HG03520 (cell line): Measurements from ENCODE around the gene RESP18.
"Not testable (repeated sequence)": the region's sequence is repeated elsewhere in the genome, so short reads cannot be mapped to it uniquely, and the experiment has no call there.

Experiments used
- ATAC-seq: cut with Tn5 transposase; IDR thresholded peaks from one replicate; pipeline ENCODE4 v1.9.1; 2021; ENCODE audit warnings: mild to moderate bottlenecking, moderate library complexity; ENCODE audit not compliant: unreplicated experiment

Gene RESP18

GRCh38 chr2:219293736-219294231, 38.8 kb downstream of the RESP18 start:
- no peak for ATAC-seq

- no peak for ATAC-seq
These were observed 39.9 kb downstream of the RESP18 start for GRCh38 chr2:219292616-219293015.

GRCh38 chr2:219291910-219292490, 40.5 kb downstream of the RESP18 start:
- ATAC-seq, result no peak

DNA sequence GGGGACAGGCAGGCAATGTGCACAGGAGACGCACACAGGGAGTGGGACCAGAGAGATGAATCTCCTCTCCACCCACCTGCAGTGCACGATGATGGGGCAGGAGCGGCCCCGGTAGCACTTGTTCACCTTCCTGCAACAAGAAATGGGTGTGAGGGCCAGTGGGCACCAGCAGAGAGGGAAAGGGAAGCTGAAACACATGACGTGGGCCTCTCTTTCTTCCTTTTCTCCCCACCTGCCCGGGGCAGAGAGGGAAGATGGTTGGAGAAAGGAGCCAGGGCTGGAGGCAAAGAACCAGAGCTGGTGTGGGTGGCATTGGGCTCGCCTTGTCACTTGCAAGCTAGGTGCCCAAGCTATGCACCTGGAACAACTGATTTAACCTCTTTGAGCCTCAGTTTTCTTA, 41.1 kb downstream of the RESP18 start:
- ATAC-seq, result no peak

- no peak for ATAC-seq
These were observed 42.0 kb downstream of the RESP18 start for GRCh38 chr2:219290381-219291171.

GRCh38 chr2:219289537-219290361, 42.8 kb downstream of the RESP18 start:
- no peak for ATAC-seq

DNA sequence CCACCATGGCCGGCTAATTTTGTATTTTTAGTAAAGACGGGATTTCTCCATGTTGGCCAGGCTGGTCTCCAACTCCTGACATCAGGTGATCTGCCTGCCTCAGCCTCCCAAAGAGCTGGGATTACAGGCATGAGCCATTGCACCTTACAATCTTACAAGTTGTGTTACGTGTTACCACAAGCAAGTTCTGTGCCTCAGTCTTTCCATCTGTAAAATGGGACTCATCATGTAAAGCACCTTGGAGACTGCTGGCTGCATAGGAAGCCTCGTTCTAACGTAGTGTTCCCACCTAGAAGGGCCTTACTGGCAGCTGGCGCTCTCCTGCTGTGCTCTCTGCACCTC, 43.4 kb downstream of the RESP18 start:
- no peak for ATAC-seq

- ATAC-seq, result no peak
These were observed 44.8 kb downstream of the RESP18 start for GRCh38 chr2:219287580-219288265.

GRCh38 chr2:219287116-219287440, 45.5 kb downstream of the RESP18 start:
- not testable (repeated sequence) for ATAC-seq

DNA sequence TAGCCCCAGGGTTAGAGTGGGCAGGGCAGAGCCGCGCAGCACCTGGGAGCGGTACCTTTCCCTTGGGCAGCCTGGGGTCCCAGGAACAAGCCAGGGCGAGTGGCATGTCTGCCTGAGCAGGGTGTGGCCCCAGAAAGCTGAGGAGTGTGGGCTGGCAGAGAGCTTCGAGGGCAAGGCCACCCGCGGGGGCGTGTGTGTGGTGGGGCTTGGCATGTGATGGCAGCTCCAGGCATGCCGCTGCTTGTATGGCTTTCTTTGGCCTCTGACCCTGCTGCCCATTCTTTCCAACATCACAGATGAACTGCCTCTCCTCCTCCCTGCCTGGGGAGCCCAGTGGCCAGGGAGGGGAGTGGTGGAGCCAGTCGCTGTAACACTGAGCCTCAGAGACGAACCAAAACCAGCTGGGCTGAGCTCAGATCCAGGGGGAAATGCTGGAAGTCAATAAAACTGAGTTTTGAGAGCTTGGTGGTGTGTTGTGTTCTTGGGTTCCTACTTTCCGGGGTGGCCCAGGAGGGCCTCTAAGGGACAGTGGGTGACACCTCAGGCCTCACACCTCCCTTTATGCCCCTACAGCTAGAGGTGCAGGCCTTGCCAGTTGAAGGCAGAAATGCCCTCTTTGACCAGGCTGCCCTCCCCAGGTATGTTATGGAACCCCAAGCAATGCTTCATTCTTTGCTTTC, 46.0 kb downstream of the RESP18 start:
- ATAC-seq, result no peak

- no peak for ATAC-seq
These were observed 46.6 kb downstream of the RESP18 start for GRCh38 chr2:219285894-219286425.

- no peak for ATAC-seq
These were observed 47.2 kb downstream of the RESP18 start for GRCh38 chr2:219285373-219285735.

- no peak for ATAC-seq
These were observed 47.8 kb downstream of the RESP18 start for GRCh38 chr2:219284501-219285372.

DNA sequence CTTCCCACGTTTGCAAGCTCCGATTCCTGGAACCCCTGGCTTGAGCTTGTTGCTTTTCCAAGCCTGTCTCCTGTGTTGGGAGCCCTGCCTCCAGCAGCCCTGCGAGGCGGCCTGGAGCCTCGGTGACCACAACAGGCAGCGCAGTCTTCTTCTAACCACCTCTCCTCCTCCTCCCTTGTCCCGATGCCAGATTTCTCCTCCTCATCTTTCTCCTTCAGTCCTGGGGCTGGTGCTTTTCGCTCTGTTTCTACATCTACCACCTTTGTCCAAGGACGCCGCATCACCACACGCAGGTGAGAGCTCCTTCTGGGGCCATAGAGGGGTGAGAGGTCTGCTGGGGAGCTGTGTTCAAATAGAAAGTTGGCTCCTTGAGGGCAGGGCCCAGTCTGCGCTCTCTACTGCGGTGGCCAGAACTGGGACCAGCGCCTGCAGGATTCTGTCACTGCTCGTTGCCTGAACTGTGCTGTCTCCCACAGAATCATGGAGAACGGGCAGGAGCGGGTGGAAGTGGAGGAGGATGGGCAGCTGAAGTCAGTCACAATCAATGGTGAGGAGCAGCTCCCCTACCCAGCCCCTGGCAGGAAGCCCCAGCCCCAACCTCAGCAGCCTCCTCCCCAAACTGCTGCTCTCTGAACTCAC, 49.5 kb downstream of the RESP18 start:
- ATAC-seq, result no peak

- no peak for ATAC-seq
These were observed 50.2 kb downstream of the RESP18 start for GRCh38 chr2:219282375-219282774.

- no peak for ATAC-seq
These were observed 51.0 kb downstream of the RESP18 start for GRCh38 chr2:219281588-219281987.

DNA sequence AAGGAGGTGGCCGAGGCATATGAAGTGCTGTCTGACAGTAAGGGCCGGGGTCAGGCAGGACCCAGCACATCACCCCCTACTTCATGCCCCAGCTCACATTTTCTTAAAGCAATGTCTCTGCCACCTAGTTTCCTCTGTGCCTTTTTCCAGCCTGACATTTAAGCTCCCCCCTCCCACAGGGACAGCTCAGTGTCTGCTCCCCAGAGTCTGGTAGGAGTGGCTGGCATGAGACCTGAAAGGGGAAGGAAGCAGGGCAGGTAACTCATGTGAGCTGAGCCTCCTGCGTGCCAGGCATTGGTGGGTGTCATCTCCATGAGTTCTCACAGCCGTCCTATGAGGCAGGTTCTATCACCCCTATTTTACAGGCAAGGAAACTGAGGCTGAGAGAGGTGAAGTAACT, 51.9 kb downstream of the RESP18 start:
- no peak for ATAC-seq

GRCh38 chr2:219279916-219280516, 52.5 kb downstream of the RESP18 start:
- no peak for ATAC-seq
